Measurements from ENCODE around the gene LMF2. TPM values are rescaled to one million over a fixed set of nuclear protein-coding genes. Genes with fewer than 3 reads are reported as not detected.
"Not testable (repeated sequence)": the region's sequence is repeated elsewhere in the genome, so short reads cannot be mapped to it uniquely, and the experiment has no call there.

Gene LMF2
- total RNA-seq, 2 experiments from 2014 or later: 128 to 141 TPM

DNA sequence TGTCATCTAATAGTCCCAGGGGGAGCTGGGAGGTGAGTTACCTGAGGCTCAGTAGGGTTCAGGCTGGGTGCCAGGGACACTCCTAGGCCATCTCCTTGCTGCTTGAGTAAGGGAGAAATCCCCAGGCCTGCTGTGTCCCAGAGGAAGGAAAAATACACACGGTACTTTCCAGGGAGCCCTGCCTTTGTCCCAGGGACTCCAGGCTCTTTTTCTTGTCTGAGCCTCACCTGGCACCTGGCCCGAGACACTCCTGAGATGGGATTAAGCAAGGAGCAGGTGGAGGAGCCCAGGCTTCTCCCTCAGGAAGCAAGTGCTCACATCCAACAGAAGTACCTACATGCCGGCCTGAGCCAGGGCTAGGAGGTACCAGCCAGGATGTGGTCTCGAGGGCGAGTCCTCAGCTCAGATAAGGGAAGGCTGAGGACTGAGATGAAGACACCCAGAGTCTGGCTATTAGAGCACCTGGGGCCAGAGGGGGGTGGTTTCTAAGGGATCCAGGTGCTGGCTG, 37.3 kb upstream of the LMF2 start:
- ATAC-seq (ENCODE audit: low read depth): peak; percentile 3
- no peaks in the 10 kb centered on the region for H3K9me3 Mint-ChIP-seq
- peak overlapping the region; percentile 77 for H3K4me3 Mint-ChIP-seq
- H3K27me3 Mint-ChIP-seq: no peaks in the 10 kb centered on the region
- peaks cover 12% of the 10 kb centered on the region for H3K36me3 Mint-ChIP-seq
- H3K4me1 Mint-ChIP-seq: peaks cover 45% of the 10 kb centered on the region
- DNase-seq: peak; percentile 59
- POLR2A ChIA-PET: interaction anchor here (0.9 to 9.8 kb wide), 9 partner anchors 9 to 230 kb away, joined by 3 to 300 read pairs (median 11); partner anchors contain the start of genes ARSA, CHKB, LMF2 and NCAPH2
- peak overlapping the region; percentile 98 for H3K27ac Mint-ChIP-seq

- Mint-ChIP-seq H3K27me3 (no peaks in the 10 kb centered on the region), H3K4me1 (peaks cover 51% of the 10 kb centered on the region), H3K27ac (peak overlapping the region; percentile 98), H3K36me3 (peaks cover 12% of the 10 kb centered on the region), H3K4me3 (peak overlapping the region; percentile 77), H3K9me3 (no peaks in the 10 kb centered on the region)
- DNase-seq (peak; percentile 92), ATAC-seq (ENCODE audit: low read depth) (peak; percentile 65)
- POLR2A ChIA-PET: interaction anchor here (0.9 to 9.8 kb wide), 8 partner anchors 8 to 229 kb away, joined by 3 to 300 read pairs (median 12); partner anchors contain the start of genes CHKB, LMF2, NCAPH2 and SCO2
These were observed 36.7 kb upstream of the LMF2 start for GRCh38 chr22:50544078-50544745.

DNA sequence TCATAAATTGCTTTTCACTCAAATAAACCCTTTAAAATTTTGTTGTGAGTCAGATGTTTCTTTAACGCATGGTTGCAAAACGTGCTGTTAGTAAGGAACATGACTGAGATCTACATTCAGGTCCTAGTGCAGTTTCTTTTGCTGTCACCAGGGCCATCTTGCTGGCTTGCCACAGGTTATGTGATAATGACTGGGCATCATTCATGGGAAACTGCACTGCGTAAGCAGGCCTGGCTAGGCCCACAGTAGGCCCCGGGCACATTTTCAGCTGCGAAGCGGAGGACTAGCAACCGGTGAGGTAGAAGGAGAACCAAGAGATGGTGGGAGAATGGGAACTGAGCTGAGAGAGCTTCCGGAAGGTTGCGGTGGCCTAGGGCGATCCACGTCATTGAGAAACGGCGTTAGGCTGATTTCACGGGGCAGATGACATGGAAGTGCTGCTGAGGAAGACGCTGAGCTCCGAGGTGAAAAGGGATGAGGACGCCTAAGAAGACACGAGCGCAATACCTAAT, 35.0 kb upstream of the LMF2 start:
- peak overlapping the region; percentile 94 for H3K27ac Mint-ChIP-seq
- DNase-seq (no peak), ATAC-seq (ENCODE audit: low read depth) (no peak)
- H3K36me3 Mint-ChIP-seq: peaks cover 19% of the 10 kb centered on the region
- peaks cover 58% of the 10 kb centered on the region for H3K4me1 Mint-ChIP-seq
- H3K27me3 Mint-ChIP-seq: no peaks in the 10 kb centered on the region
- H3K9me3 Mint-ChIP-seq: peaks cover 2% of the 10 kb centered on the region
- POLR2A ChIA-PET: interaction anchor here (0.8 to 7.8 kb wide), 4 partner anchors 11 to 79 kb away, joined by 3 to 142 read pairs (median 68); partner anchors contain the start of genes SCO2 and TYMP
- peak overlapping the region; percentile 1 for H3K4me3 Mint-ChIP-seq

DNA sequence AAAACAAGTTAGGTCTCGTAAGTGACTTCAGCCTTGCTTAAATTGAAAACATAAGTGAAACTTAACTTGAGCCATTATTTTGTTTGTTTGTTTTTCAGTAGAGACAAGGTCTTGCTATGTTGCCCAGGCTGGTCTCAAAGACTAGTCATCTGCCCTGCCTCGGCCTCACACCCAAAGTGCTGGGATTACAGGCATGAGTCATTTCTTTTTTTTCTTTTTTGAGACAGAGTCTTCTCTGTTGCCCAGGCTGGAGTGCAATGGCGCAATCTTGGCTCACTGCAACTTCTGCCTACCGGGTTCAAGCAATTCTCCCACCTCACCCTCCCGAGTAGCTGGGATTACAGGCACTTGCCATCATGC, 34.1 kb upstream of the LMF2 start:
- POLR2A ChIA-PET: interaction anchor here (3.0 to 7.8 kb wide), 6 partner anchors 9 to 79 kb away, joined by 22 to 157 read pairs (median 134); partner anchors contain the start of genes SCO2, SYCE3 and TYMP
- H3K4me1 Mint-ChIP-seq: peaks cover 61% of the 10 kb centered on the region
- peak overlapping the region; percentile 94 for H3K27ac Mint-ChIP-seq
- not testable (repeated sequence) for H3K27me3 Mint-ChIP-seq; ATAC-seq (ENCODE audit: low read depth); H3K4me3 Mint-ChIP-seq; DNase-seq; H3K9me3 Mint-ChIP-seq
- H3K36me3 Mint-ChIP-seq: peaks cover 24% of the 10 kb centered on the region

GRCh38 chr22:50540381-50540780, 32.9 kb upstream of the LMF2 start:
- peak overlapping the region; percentile 32 for H3K4me3 Mint-ChIP-seq
- no peaks in the 10 kb centered on the region for H3K27me3 Mint-ChIP-seq
- ATAC-seq (ENCODE audit: low read depth) (no peak), DNase-seq (no peak)
- POLR2A ChIA-PET: interaction anchor here (0.6 to 7.8 kb wide), 11 partner anchors 8 to 87 kb away, joined by 4 to 157 read pairs (median 22); partner anchors contain the start of genes ARSA, CPT1B, LMF2 and NCAPH2
- peaks cover 24% of the 10 kb centered on the region for H3K36me3 Mint-ChIP-seq
- H3K4me1 Mint-ChIP-seq: peaks cover 56% of the 10 kb centered on the region
- peaks cover 2% of the 10 kb centered on the region for H3K9me3 Mint-ChIP-seq
- H3K27ac Mint-ChIP-seq: peak overlapping the region; percentile 94

DNA sequence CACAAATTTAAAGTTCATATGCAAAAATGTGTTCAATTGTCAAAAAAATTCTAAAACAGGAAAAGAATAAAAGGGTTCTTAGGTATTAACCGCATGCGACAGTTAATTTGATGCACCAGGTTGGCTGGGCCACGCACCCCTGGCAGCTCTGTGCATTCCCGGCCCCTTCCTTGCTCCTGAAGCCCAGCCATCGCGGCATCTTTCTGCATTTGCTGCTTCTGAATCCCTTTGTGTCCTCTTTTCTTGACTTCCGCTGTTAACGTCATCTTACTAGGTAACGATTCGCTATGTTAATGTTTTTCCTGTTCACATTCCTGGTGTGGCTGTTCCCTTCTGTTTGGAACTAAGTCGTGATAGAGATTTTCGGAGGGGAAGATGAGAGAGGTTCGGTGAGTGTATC, 30.3 kb upstream of the LMF2 start:
- no peaks in the 10 kb centered on the region for H3K27me3 Mint-ChIP-seq
- peaks cover 29% of the 10 kb centered on the region for H3K36me3 Mint-ChIP-seq
- H3K9me3 Mint-ChIP-seq: peaks cover 2% of the 10 kb centered on the region
- POLR2A ChIA-PET: interaction anchor here (1.7 to 5.4 kb wide), 4 partner anchors 9 to 84 kb away, joined by 5 to 157 read pairs (median 140); partner anchors contain the start of genes SCO2 and TYMP
- H3K4me3 Mint-ChIP-seq: peak overlapping the region; percentile 52
- ATAC-seq (ENCODE audit: low read depth): no peak
- H3K4me1 Mint-ChIP-seq: peaks cover 62% of the 10 kb centered on the region
- DNase-seq: no peak
- peak overlapping the region; percentile 100 for H3K27ac Mint-ChIP-seq

DNA sequence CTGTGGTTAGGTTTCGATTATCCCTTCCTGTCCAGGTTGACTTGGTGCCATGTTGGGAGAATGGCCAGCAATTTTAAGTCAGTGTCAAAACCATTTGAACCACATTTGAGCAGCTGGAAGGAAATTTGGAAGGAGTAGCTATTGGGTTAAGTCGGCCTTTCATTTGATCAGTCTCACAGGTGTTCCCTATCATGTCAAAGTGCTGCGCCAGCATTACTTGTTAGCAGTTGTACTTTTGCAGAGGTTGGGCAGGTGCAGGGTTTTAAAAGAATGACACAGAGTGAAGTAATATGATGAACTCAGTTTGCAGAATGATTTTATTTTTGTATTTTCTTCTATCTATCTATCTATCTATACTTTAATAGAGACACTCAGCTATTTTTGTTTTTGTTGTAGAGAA, 28.7 kb upstream of the LMF2 start:
- Mint-ChIP-seq H3K36me3 (peaks cover 21% of the 10 kb centered on the region), H3K9me3 (peaks cover 2% of the 10 kb centered on the region), H3K4me1 (peaks cover 52% of the 10 kb centered on the region), H3K27ac (peak overlapping the region; percentile 71), H3K4me3 (no peak overlapping the region), H3K27me3 (no peaks in the 10 kb centered on the region)
- ATAC-seq (ENCODE audit: low read depth) (no peak), DNase-seq (no peak)
- POLR2A ChIA-PET: interaction anchor here (1.0 to 13.0 kb wide), 5 partner anchors 9 to 85 kb away, joined by 3 to 247 read pairs (median 12); partner anchors contain the start of genes KLHDC7B and SCO2

GRCh38 chr22:50535113-50535512, 27.6 kb upstream of the LMF2 start:
- Mint-ChIP-seq H3K36me3 (peaks cover 20% of the 10 kb centered on the region), H3K9me3 (peaks cover 2% of the 10 kb centered on the region), H3K27ac (peak overlapping the region; percentile 56), H3K27me3 (no peaks in the 10 kb centered on the region), H3K4me1 (peaks cover 43% of the 10 kb centered on the region), H3K4me3 (no peak overlapping the region)
- ATAC-seq (ENCODE audit: low read depth) (no peak), DNase-seq (no peak)
- POLR2A ChIA-PET: interaction anchor here (0.9 to 13.0 kb wide), 6 partner anchors 10 to 86 kb away, joined by 3 to 247 read pairs (median 7); partner anchors contain the start of genes KLHDC7B, SCO2 and SYCE3

- Mint-ChIP-seq H3K4me1 (peaks cover 34% of the 10 kb centered on the region), H3K36me3 (peaks cover 20% of the 10 kb centered on the region), H3K27ac (peak overlapping the region; percentile 100), H3K4me3 (peak overlapping the region; percentile 30)
- POLR2A ChIA-PET: interaction anchor here (0.9 to 13.0 kb wide), 5 partner anchors 9 to 87 kb away, joined by 3 to 247 read pairs (median 9); partner anchors contain the start of genes KLHDC7B, SCO2 and SYCE3
- ATAC-seq (ENCODE audit: low read depth); H3K27me3 Mint-ChIP-seq; H3K9me3 Mint-ChIP-seq; DNase-seq: not testable (repeated sequence)
These were observed 26.6 kb upstream of the LMF2 start for GRCh38 chr22:50533856-50534711.

- Mint-ChIP-seq H3K27me3 (no peaks in the 10 kb centered on the region), H3K4me3 (peak overlapping the region; percentile 95), H3K4me1 (peaks cover 37% of the 10 kb centered on the region), H3K36me3 (peaks cover 23% of the 10 kb centered on the region), H3K27ac (peak overlapping the region; percentile 100), H3K9me3 (peaks cover 2% of the 10 kb centered on the region)
- DNase-seq (no peak), ATAC-seq (ENCODE audit: low read depth) (no peak)
- POLR2A ChIA-PET: interaction anchor here (0.6 to 13.0 kb wide), 9 partner anchors 9 to 88 kb away, joined by 3 to 247 read pairs (median 9); partner anchors contain the start of genes CHKB, KLHDC7B, LMF2 and NCAPH2
These were observed 25.6 kb upstream of the LMF2 start for GRCh38 chr22:50532824-50533796.

GRCh38 chr22:50531962-50532674, 24.6 kb upstream of the LMF2 start:
- DNase-seq (peak; percentile 66), ATAC-seq (ENCODE audit: low read depth) (no peak)
- Mint-ChIP-seq H3K27me3 (no peaks in the 10 kb centered on the region), H3K27ac (peak overlapping the region; percentile 100), H3K36me3 (peaks cover 24% of the 10 kb centered on the region), H3K9me3 (no peaks in the 10 kb centered on the region), H3K4me3 (peak overlapping the region; percentile 95), H3K4me1 (peaks cover 41% of the 10 kb centered on the region)
- POLR2A ChIA-PET: interaction anchor here (0.5 to 13.0 kb wide), 14 partner anchors 10 to 226 kb away, joined by 3 to 247 read pairs (median 6); partner anchors contain the start of genes CHKB, KLHDC7B, LMF2 and NCAPH2

Measured in activated naive CD8-positive, alpha-beta T cell treated with anti-CD3 and anti-CD28 coated beads, Interleukin-2, amount 10 ng/mL, durations not matched to agents 7 days and 5 days (primary cell).